K562 (cell line): ENCODE results near the gene BAIAP2. TPM values are rescaled to one million over a fixed set of nuclear protein-coding genes. Genes with fewer than 3 reads are reported as not detected.

Experiments used
- ATAC-seq: fragments of 200-7000 bp; cut with Tn5 transposase; 3 replicates; pipeline ENCODE4 v1.9.1; 2020; ENCODE audit warnings: moderate library complexity
- BruUV-seq: library from RNA; stranded (reverse); fragments of 400-500 nt; replicated peaks from 2 replicates; lab custom pipeline; 2021; lab: Mats Ljungman, UMichigan
- CTCF ChIA-PET: fragments of 300-600 bp; formaldehyde crosslinking; extraction: SDS; loops from one replicate; lab custom pipeline; 2021; ENCODE audit warnings: low intra/inter-chr PET ratio; lab: Yijun Ruan, JAX
- POLR2A ChIA-PET: fragments of 300-600, 350-650 bp; sonication (Branson Sonifier 250); formaldehyde crosslinking; extraction: SDS; loops from one replicate; lab custom pipeline; 2021; ENCODE audit warnings: antibody characterized with exemption, inconsistent platforms; lab: Yijun Ruan, JAX
- DNase-seq, 4 experiments: peaks; one replicate each; pipeline versions ENCODE4 v3.0.0 to v3.0.0-alpha.2; 2011 to 2018; ENCODE audit warnings: low spot score in 3 of 4, mixed read lengths in 3 of 4; ENCODE audit errors: extremely low read depth in 1 of 4
- FAIRE-seq: peaks from 2 replicates; lab custom pipeline; 2011; peaks lifted over from hg19 to GRCh38; lab: Jason Lieb, UNC
- H2AFZ ChIP-seq: 2 replicates; pipeline ENCODE4 v1.6.0; 2011; ENCODE audit warnings: low read depth, low read length, control low read depth, inconsistent platforms
- H3K27ac ChIP-seq: fragments of 200-600 bp; 3 replicates; pipeline ENCODE4 v1.8.0; 2011; ENCODE audit warnings: low read depth, mild to moderate bottlenecking, control low read depth, inconsistent platforms, low read length, moderate library complexity, mixed read lengths; ENCODE audit errors: extremely low read depth
- H3K27me3 ChIP-seq, 2 experiments: fragments of 300-600 bp in 1 of 2; 2 replicates in 1 of 2; 3 replicates in 1 of 2; pipeline versions ENCODE4 v1.6.0 to v1.8.0; 2011; ENCODE audit warnings: inconsistent platforms in 2 of 2, low read length in 2 of 2, mild to moderate bottlenecking in 1 of 2, mixed read lengths in 1 of 2, moderate library complexity in 1 of 2; ENCODE audit not compliant: control insufficient read depth in 2 of 2, insufficient read depth in 2 of 2
- H3K36me3 ChIP-seq: fragments of 300-600 bp; 3 replicates; pipeline ENCODE4 v1.8.0; 2011; ENCODE audit warnings: mild to moderate bottlenecking, low read length, inconsistent platforms; ENCODE audit not compliant: control insufficient read depth, insufficient read depth
- H3K4me1 ChIP-seq, 2 experiments: fragments of 200-600 bp in 1 of 2; replicated peaks in 1 of 2; 2 replicates in 1 of 2; 3 replicates in 1 of 2; pipeline versions ENCODE4 v1.5.1 to v1.8.0; 2011; ENCODE audit warnings: inconsistent platforms in 2 of 2, low read length in 2 of 2, mild to moderate bottlenecking in 1 of 2, mixed read lengths in 1 of 2, moderate library complexity in 1 of 2; ENCODE audit not compliant: control insufficient read depth in 2 of 2, insufficient read depth in 2 of 2
- H3K4me2 ChIP-seq: 2 replicates; pipeline ENCODE4 v1.6.1; 2011; ENCODE audit warnings: low read length, control low read depth, inconsistent platforms, mixed read lengths; ENCODE audit not compliant: insufficient read depth
- H3K4me3 ChIP-seq: fragments of 200-600 bp; sonication (generic), shearing (Covaris generic); 2 replicates; pipeline ENCODE4 v1.5.1; 2016; ENCODE audit warnings: control low read depth, inconsistent platforms
- H3K79me2 ChIP-seq: fragments of 200-600 bp; 3 replicates; pipeline ENCODE4 v1.8.0; 2011; ENCODE audit warnings: low read length, inconsistent platforms; ENCODE audit not compliant: control insufficient read depth, insufficient read depth
- H3K9ac ChIP-seq, 2 experiments: 2 replicates each; pipeline versions ENCODE4 v1.6.0 to v1.6.1; 2011; ENCODE audit warnings: low read depth in 2 of 2, low read length in 2 of 2, control low read depth in 1 of 2, inconsistent platforms in 1 of 2, mild to moderate bottlenecking in 1 of 2, mixed read lengths in 1 of 2; ENCODE audit not compliant: insufficient read depth in 1 of 2
- H3K9me1 ChIP-seq: one replicate; pipeline ENCODE4 v1.6.0; 2011; ENCODE audit warnings: inconsistent platforms, mild to moderate bottlenecking, low read length, moderate library complexity; ENCODE audit not compliant: control insufficient read depth, insufficient read depth
- H3K9me3 ChIP-seq: replicated peaks from 2 replicates; pipeline ENCODE4 v1.5.1; 2011; ENCODE audit warnings: low read depth, low read length, inconsistent platforms; ENCODE audit not compliant: control insufficient read depth, insufficient read depth
- H4K20me1 ChIP-seq: replicated peaks from 2 replicates; pipeline ENCODE4 v1.6.1; 2011; ENCODE audit warnings: low read length, inconsistent platforms, mixed read lengths; ENCODE audit not compliant: control insufficient read depth, insufficient read depth
- CBX2 ChIP-seq: fragments of 200-600 bp; sonication (generic); IDR thresholded peaks from one replicate; pipeline ENCODE4 v1.6.1; 2012; ENCODE audit warnings: mild to moderate bottlenecking, low read length, inconsistent platforms; ENCODE audit not compliant: insufficient read depth, poor library complexity, severe bottlenecking
- GATA2 ChIP-seq: sonication (generic); formaldehyde crosslinking; IDR thresholded peaks from 2 replicates; pipeline ENCODE4 v1.4.0; 2020; ENCODE audit warnings: mild to moderate bottlenecking, missing genetic modification reagents
- SFPQ ChIP-seq: fragments of 200-400 bp; formaldehyde crosslinking; IDR thresholded peaks from 2 replicates; pipeline ENCODE4 v1.6.1; 2017; ENCODE audit warnings: mild to moderate bottlenecking, low read depth, low read length, moderate library complexity
- TAF7 ChIP-seq: fragments of 450-650 bp; IDR thresholded peaks from 2 replicates; pipeline ENCODE4 v1.6.1; 2016; ENCODE audit warnings: missing genetic modification characterization, missing compliant biosample characterization
- ZNF253 ChIP-seq: fragments of 250-450 bp; sonication (Bioruptor Pico); conservative IDR thresholded peaks from 2 replicates; pipeline ENCODE4 v1.6.1; 2021; ENCODE audit warnings: mild to moderate bottlenecking
- ZNF785 ChIP-seq: fragments of 250-450 bp; sonication (Bioruptor Pico); IDR thresholded peaks from 2 replicates; pipeline ENCODE4 v1.4.0; 2020; ENCODE audit warnings: mild to moderate bottlenecking
- WGBS: fragments of 100-300 bp; shearing (Covaris generic); methylation state at CpG from one replicate; pipeline ENCODE4 v1.1.6; 2016; ENCODE audit warnings: low coverage, mixed read lengths; ENCODE audit not compliant: insufficient coverage; ENCODE audit errors: missing lambda C conversion rate; 5-methylcytosine and 5-hydroxymethylcytosine counted together
- in situ Hi-C: fragments of 300-500 bp; cut with MboI; formaldehyde crosslinking; loops from 4 replicates; pipeline ENCODE4 v1.15.0; 2018; ENCODE audit warnings: inconsistent platforms, mixed read lengths
- intact Hi-C: fragments of 100-400 bp; cut with micrococcal nuclease; formaldehyde crosslinking; loops from 2 replicates; pipeline ENCODE4 v1.14.2; 2022
- polyA plus RNA-seq, 8 experiments: library from polyadenylated mRNA; depleted of rRNA in 4 of 8; stranded (reverse) in 5 of 8; unstranded in 3 of 8; fragments of >200 nt; fragmentation: Nextera tagmentation in 2 of 8; fragmentation: Illumina TruSeq in 1 of 8; extraction: Ambion mirVana in 2 of 8; extraction: Trizol in 1 of 8; gene quantifications; 2 replicates each; pipeline versions ENCODE4 v1.2.1 to v1.2.3, GENCODE V29; 2011 to 2014; ENCODE audit warnings: inconsistent platforms in 1 of 8, missing spikeins in 1 of 8
- total RNA-seq, 7 experiments: library from RNA; depleted of rRNA in 6 of 7; stranded (reverse); fragments of >200 nt in 6 of 7; fragmentation: Illumina TruSeq in 2 of 7; extraction: Trizol in 2 of 7; gene quantifications; 2 replicates each; pipeline versions ENCODE4 v1.2.1 to v1.2.3, GENCODE V29; 2011 to 2021; ENCODE audit warnings: low replicate concordance in 1 of 7
- TF ChIP-seq, protein P1 (sequence below): sonication (generic); formaldehyde crosslinking; IDR thresholded peaks from 2 replicates; pipeline ENCODE4 v1.8.0; 2023; ENCODE audit warnings: missing genetic modification reagents, mild to moderate bottlenecking, borderline replicate concordance
- TF ChIP-seq, protein P2 (sequence below): fragments of 450-650 bp; IDR thresholded peaks from 2 replicates; pipeline ENCODE4 v1.7.0; 2016; ENCODE audit warnings: borderline replicate concordance

Gene BAIAP2
- total and polyA plus RNA-seq, 9 of the 15 experiments (the other 6 are each of a cell fraction or from before 2014, with no cell fraction given): 2.3 to 51.6 (median 18.4) TPM

- TF ChIP-seq, protein P1, sequence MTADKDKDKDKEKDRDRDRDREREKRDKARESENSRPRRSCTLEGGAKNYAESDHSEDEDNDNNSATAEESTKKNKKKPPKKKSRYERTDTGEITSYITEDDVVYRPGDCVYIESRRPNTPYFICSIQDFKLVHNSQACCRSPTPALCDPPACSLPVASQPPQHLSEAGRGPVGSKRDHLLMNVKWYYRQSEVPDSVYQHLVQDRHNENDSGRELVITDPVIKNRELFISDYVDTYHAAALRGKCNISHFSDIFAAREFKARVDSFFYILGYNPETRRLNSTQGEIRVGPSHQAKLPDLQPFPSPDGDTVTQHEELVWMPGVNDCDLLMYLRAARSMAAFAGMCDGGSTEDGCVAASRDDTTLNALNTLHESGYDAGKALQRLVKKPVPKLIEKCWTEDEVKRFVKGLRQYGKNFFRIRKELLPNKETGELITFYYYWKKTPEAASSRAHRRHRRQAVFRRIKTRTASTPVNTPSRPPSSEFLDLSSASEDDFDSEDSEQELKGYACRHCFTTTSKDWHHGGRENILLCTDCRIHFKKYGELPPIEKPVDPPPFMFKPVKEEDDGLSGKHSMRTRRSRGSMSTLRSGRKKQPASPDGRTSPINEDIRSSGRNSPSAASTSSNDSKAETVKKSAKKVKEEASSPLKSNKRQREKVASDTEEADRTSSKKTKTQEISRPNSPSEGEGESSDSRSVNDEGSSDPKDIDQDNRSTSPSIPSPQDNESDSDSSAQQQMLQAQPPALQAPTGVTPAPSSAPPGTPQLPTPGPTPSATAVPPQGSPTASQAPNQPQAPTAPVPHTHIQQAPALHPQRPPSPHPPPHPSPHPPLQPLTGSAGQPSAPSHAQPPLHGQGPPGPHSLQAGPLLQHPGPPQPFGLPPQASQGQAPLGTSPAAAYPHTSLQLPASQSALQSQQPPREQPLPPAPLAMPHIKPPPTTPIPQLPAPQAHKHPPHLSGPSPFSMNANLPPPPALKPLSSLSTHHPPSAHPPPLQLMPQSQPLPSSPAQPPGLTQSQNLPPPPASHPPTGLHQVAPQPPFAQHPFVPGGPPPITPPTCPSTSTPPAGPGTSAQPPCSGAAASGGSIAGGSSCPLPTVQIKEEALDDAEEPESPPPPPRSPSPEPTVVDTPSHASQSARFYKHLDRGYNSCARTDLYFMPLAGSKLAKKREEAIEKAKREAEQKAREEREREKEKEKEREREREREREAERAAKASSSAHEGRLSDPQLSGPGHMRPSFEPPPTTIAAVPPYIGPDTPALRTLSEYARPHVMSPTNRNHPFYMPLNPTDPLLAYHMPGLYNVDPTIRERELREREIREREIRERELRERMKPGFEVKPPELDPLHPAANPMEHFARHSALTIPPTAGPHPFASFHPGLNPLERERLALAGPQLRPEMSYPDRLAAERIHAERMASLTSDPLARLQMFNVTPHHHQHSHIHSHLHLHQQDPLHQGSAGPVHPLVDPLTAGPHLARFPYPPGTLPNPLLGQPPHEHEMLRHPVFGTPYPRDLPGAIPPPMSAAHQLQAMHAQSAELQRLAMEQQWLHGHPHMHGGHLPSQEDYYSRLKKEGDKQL (CRISPR knock-in tag): no peak
Observed at GRCh38 chr17:81080019-81080418, 45.1 kb downstream of the BAIAP2 start (continued).

DNA sequence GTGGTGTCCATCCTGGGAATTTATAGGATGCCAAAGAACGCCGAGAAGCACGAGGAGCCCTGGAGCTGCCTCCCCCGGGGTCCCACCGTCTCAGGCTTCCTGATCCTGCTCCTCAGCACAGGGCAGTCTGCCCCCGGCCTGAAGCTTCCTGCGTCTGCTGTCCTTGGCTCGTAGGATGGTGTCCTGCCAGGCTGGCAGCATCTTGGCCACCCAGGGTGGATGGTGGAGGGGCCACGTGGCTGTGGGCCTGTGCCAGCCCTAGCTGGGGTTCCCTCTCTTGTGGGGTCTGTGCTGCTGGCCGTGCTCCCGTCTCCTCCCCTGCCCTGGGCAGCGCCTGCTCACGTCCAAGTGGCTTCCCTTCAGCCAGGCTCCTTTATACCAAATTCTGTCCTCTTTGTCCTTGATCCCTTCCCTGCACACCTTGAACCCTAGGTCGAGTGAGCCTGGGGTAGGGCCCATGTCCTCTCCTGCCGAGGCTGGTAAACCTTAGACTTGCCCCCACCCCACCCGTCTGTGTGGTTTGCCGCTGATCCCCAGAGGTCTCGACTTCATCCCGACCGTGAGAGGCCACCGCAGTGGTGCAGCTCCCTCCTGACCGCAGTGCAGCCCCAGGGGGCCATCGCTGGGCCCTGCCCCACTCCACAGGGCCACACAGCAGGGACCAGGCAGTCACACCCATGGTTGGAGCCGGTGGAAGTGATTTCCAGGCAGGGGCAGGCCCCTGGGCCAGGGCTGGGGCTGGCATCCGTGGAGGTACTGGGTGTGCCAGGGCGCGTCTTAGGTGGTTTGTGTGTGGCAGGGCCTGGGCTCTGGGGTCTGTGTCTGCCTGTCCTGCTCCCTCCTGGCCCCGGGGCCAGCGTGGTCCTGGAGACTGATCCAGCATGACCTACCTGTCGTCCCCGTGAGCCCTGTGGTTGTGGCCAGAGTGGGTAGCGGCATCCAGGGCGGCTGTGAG lies 46.5 kb downstream of the BAIAP2 start:
- FAIRE-seq (no peak), DNase-seq (no peak), ATAC-seq (no peak)
- in situ Hi-C loops (no loop called here), intact Hi-C loops (no loop called here)
- no peak overlapping the region for H3K4me2 ChIP-seq
- no peaks in the 10 kb centered on the region for H3K9me3 ChIP-seq
- H3K4me3 ChIP-seq: no peak overlapping the region
- H3K27me3 ChIP-seq: no peaks in the 10 kb centered on the region
- H4K20me1 ChIP-seq: peaks cover 5% of the 10 kb centered on the region; the same call in 1 of the 2 replicates
- no peaks in the 10 kb centered on the region for H3K79me2 ChIP-seq
- ChIA-PET POLR2A (interaction anchor here (1.6 to 2.2 kb wide), 2 partner anchors 9 to 11 kb away, joined by 5 to 7 read pairs; no protein-coding TSS in a partner anchor), CTCF (no interaction called here)
- peaks cover 41% of the 10 kb centered on the region; the same call in 1 of the 3 replicates for H3K36me3 ChIP-seq
- no peak overlapping the region for H3K27ac ChIP-seq
- H3K9me1 ChIP-seq: no peaks in the 10 kb centered on the region
- no TSS peak for BruUV-seq
- peak overlapping the region in 1 of 2 experiments; percentile 69; a peak in 2 of 4 replicates for H3K9ac ChIP-seq
- 89% methylated on average over 27 of the region's 33 CpGs for WGBS
- no peak overlapping the region for H2AFZ ChIP-seq
- H3K4me1 ChIP-seq: peaks cover 0 to 55% of the 10 kb centered on the region in 2 experiments; a peak in 3 of 5 replicates
- TF ChIP-seq GATA2 (CRISPR knock-in tag) (no peak), TAF7 (tag) (no peak), SFPQ (no peak), ZNF253 (CRISPR knock-in tag) (no peak), ZNF785 (CRISPR knock-in tag) (no peak), CBX2 (no peak)
- TF ChIP-seq, protein P2, sequence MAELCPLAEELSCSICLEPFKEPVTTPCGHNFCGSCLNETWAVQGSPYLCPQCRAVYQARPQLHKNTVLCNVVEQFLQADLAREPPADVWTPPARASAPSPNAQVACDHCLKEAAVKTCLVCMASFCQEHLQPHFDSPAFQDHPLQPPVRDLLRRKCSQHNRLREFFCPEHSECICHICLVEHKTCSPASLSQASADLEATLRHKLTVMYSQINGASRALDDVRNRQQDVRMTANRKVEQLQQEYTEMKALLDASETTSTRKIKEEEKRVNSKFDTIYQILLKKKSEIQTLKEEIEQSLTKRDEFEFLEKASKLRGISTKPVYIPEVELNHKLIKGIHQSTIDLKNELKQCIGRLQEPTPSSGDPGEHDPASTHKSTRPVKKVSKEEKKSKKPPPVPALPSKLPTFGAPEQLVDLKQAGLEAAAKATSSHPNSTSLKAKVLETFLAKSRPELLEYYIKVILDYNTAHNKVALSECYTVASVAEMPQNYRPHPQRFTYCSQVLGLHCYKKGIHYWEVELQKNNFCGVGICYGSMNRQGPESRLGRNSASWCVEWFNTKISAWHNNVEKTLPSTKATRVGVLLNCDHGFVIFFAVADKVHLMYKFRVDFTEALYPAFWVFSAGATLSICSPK: no peak
